Psoas muscle (tissue), 8 donors: ENCODE results near the gene FASTKD3. TPM values are rescaled to one million over a fixed set of nuclear protein-coding genes. Genes with fewer than 3 reads are reported as not detected.

ENCODE experiments used
- ATAC-seq, 4 donors: fragments of 200-7000 bp; cut with Tn5 transposase; one replicate each; pipeline ENCODE4 v1.9.1; 2020; ENCODE audit warnings: moderate library complexity in 3 of 4, mild to moderate bottlenecking in 2 of 4
- DNase-seq, 2 donors: peaks; one replicate each; pipeline ENCODE4 v3.0.0-alpha.2; 2020
- H3K27ac ChIP-seq: fragments of 200-600 bp; one replicate; pipeline ENCODE4 v1.8.0; 2022
- H3K27me3 ChIP-seq, 3 donors: fragments of 200-600 bp in 1 of 3; one replicate each; pipeline versions ENCODE4 v1.6.1 to v1.8.0; 2013 to 2022; ENCODE audit warnings: low read length in 2 of 3, mild to moderate bottlenecking in 2 of 3, moderate library complexity in 1 of 3; ENCODE audit not compliant: insufficient read depth in 3 of 3
- H3K36me3 ChIP-seq, 2 donors: fragments of 200-600 bp in 1 of 2; one replicate each; pipeline versions ENCODE4 v1.6.1 to v1.8.0; 2013 to 2022; ENCODE audit warnings: low read depth in 1 of 2, mild to moderate bottlenecking in 1 of 2, moderate library complexity in 1 of 2; ENCODE audit not compliant: insufficient read depth in 1 of 2
- H3K4me1 ChIP-seq: fragments of 200-600 bp; one replicate; pipeline ENCODE4 v1.8.0; 2022
- H3K4me3 ChIP-seq: fragments of 200-600 bp; one replicate; pipeline ENCODE4 v1.8.0; 2022; ENCODE audit warnings: mild to moderate bottlenecking
- H3K9me3 ChIP-seq: fragments of 200-600 bp; one replicate; pipeline ENCODE4 v1.8.0; 2022
- WGBS, 3 donors: extraction: QIAGEN DNeasy Blood & Tissue Kit; methylation state at CpG; one replicate each; pipeline versions ENCODE4 v1.1.6 to v1.1.7; 2013; 5-methylcytosine and 5-hydroxymethylcytosine counted together
- intact Hi-C, 2 donors: fragments of 100-400 bp; cut with DNase I; formaldehyde crosslinking; loops; one replicate each; pipeline versions ENCODE4 v1.11.0 to v1.14.2; 2022
- polyA plus RNA-seq, 3 donors: library from polyadenylated mRNA; stranded (reverse); fragments of 200-250 nt; gene quantifications; one replicate each; pipeline ENCODE4 v1.2.3, GENCODE V29; 2013
- total RNA-seq, 4 donors: library from RNA; stranded (reverse); fragmentation: NEBNext Ultra II Directional in 2 of 4; extraction: Animal tissue kit (Norgen Biotek cat#: 25700) in 2 of 4; gene quantifications; one replicate each; pipeline versions ENCODE4 v1.2.1 to v1.2.4, GENCODE V29; 2021 to 2023
- TF ChIP-seq, protein P1 (sequence below): fragments of 200-600 bp; IDR thresholded peaks from one replicate; pipeline ENCODE4 v1.8.0; 2022; ENCODE audit warnings: antibody characterized with exemption
- donor health status: healthy with polysubstance abuse.
- donor health status: DM: no; HTN: no; CAD: no; lungs with moderate emphysema.
- donor health status: Bipolar disorder and iron deficiency.
- donor health status: healthy.
- donor health status: DM: yes; HTN: yes; CAD: no.
- donor health status: DM: no; HTN: no; CAD: no.
- donor health status: DM: no; HTN: no; CAD: no.
- donor health status: DM: yes; HTN: yes; CAD: no.

Gene FASTKD3
- total and polyA plus RNA-seq, 7 donors: 5.1 to 15.2 (median 6.4) TPM

DNA sequence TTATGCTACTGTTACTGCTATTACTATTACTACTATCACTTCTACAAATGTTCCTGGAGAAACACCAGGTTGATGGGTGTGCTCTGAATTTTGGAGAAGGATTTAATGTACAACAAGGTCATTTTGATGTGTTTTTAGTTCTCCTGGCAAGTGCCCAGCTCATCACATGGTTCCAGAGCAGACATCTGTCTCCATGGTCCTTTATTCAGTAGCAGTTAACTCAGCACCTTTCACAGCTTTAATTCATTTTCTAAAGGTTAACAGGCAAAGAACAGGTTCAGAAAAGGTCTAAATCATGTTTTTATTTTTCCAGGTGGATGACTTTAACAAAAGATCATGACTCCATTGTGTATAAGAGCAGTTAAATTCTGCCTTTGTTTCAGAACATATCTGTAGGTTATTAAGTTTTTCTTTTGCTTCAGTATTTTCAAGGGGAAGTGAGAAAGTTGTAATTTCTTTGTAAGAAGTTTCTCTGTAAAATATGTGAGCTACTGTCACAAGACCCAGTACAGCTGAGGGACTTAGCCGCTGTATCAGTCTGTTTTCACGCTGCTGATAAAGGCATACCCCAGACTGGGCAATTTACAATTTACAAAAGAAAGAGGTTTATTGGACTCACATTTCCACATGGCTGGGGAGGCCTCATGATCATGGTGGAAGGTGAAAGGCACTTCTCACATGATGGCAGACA, 42.1 kb upstream of the FASTKD3 start:
- TF ChIP-seq, protein P1, sequence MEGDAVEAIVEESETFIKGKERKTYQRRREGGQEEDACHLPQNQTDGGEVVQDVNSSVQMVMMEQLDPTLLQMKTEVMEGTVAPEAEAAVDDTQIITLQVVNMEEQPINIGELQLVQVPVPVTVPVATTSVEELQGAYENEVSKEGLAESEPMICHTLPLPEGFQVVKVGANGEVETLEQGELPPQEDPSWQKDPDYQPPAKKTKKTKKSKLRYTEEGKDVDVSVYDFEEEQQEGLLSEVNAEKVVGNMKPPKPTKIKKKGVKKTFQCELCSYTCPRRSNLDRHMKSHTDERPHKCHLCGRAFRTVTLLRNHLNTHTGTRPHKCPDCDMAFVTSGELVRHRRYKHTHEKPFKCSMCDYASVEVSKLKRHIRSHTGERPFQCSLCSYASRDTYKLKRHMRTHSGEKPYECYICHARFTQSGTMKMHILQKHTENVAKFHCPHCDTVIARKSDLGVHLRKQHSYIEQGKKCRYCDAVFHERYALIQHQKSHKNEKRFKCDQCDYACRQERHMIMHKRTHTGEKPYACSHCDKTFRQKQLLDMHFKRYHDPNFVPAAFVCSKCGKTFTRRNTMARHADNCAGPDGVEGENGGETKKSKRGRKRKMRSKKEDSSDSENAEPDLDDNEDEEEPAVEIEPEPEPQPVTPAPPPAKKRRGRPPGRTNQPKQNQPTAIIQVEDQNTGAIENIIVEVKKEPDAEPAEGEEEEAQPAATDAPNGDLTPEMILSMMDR: no peak
- intact Hi-C loops: no loop called here
- DNase-seq (no peak), ATAC-seq (no peak)
- Histone ChIP-seq H3K4me1 (no peaks in the 10 kb centered on the region), H3K27ac (no peak overlapping the region), H3K36me3 (peaks cover 0 to 15% of the 10 kb centered on the region in 2 donors), H3K4me3 (no peak overlapping the region), H3K9me3 (peaks cover 9% of the 10 kb centered on the region), H3K27me3 (no peaks in the 10 kb centered on the region)
- 90 to 98% (median 92%) methylated on average over 2 of the region's 2 CpGs for WGBS, 3 donors

GRCh38 chr5:7908317-7908716, 39.5 kb upstream of the FASTKD3 start:
- Histone ChIP-seq H3K9me3 (peaks cover 9% of the 10 kb centered on the region), H3K4me3 (no peak overlapping the region), H3K4me1 (no peaks in the 10 kb centered on the region), H3K36me3 (peaks cover 0 to 34% of the 10 kb centered on the region in 2 donors), H3K27me3 (no peaks in the 10 kb centered on the region), H3K27ac (no peak overlapping the region)
- ATAC-seq: no peak
- intact Hi-C loops: no loop called here
- TF ChIP-seq, protein P1: no peak
- 93 to 99% (median 98%) methylated on average over 1 of the region's 1 CpG for WGBS, 3 donors
- DNase-seq: no peak

DNA sequence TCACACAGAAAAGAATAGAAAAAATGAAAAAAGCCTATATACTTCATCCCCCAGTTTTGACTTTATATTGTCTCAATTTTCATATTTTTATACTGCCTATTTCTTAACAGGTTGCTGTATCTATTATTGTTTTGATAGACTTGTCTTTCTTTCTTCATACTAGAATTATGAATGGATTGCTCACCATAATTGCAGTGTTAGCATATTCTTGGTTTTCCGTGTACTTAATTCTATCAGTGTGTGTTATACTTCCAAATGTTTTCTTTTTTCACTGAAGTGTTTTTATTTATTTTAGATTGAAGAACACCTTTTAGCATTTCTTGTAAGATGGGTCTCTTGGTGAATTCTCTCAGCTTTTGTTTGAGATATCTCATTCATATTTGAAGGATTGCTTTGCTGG, 38.8 kb upstream of the FASTKD3 start:
- intact Hi-C loops: no loop called here
- ATAC-seq: no peak
- Histone ChIP-seq H3K4me1 (no peaks in the 10 kb centered on the region), H3K9me3 (peaks cover 9% of the 10 kb centered on the region), H3K27ac (no peak overlapping the region), H3K36me3 (peaks cover 0 to 41% of the 10 kb centered on the region in 2 donors), H3K27me3 (no peaks in the 10 kb centered on the region), H3K4me3 (no peak overlapping the region)
- TF ChIP-seq, protein P1: no peak
- 98 to 100% (median 100%) methylated on average over 1 of the region's 1 CpG for WGBS, 3 donors
- DNase-seq: no peak

- 91 to 94% (median 93%) methylated on average over 2 of the region's 2 CpGs for WGBS, 3 donors
- H3K27ac ChIP-seq: no peak overlapping the region
- intact Hi-C loops: no loop called here
- no peaks in the 10 kb centered on the region for H3K4me1 ChIP-seq
- H3K27me3 ChIP-seq: no peaks in the 10 kb centered on the region
- no peak for DNase-seq
- ATAC-seq: no peak
- no peak overlapping the region for H3K4me3 ChIP-seq
- TF ChIP-seq, protein P1: no peak
- H3K9me3 ChIP-seq: peaks cover 9% of the 10 kb centered on the region
- peaks cover 7 to 72% of the 10 kb centered on the region in 2 donors for H3K36me3 ChIP-seq
Measured at GRCh38 chr5:7904170-7904569, 35.3 kb upstream of the FASTKD3 start.
